K562 (cell line): ENCODE data around the gene ADGRF1.

ENCODE experiments used
- FOXK2 ChIP-seq, 2 experiments: fragments of 450-650 bp; IDR thresholded peaks in 1 of 2; conservative IDR thresholded peaks in 1 of 2; 2 replicates each; pipeline ENCODE4 v1.6.1; 2016; ENCODE audit warnings: low read depth in 2 of 2, mild to moderate bottlenecking in 1 of 2
- MAZ ChIP-seq, 2 experiments: fragments of 450-650 bp in 1 of 2; sonication (generic) in 1 of 2; formaldehyde crosslinking; IDR thresholded peaks in 1 of 2; conservative IDR thresholded peaks in 1 of 2; 2 replicates each; pipeline versions ENCODE4 v1.4.0 to v1.5.0; 2020; ENCODE audit warnings: mild to moderate bottlenecking in 1 of 2, missing genetic modification reagents in 1 of 2
- NR2C1 ChIP-seq, 2 experiments: fragments of 450-650 bp; IDR thresholded peaks; 2 replicates each; pipeline ENCODE4 v1.6.1; 2017; ENCODE audit warnings: mild to moderate bottlenecking in 2 of 2, antibody characterized with exemption in 1 of 2, inconsistent platforms in 1 of 2, missing compliant biosample characterization in 1 of 2, missing genetic modification characterization in 1 of 2
- SMAD3 ChIP-seq: fragments of 450-650 bp; formaldehyde crosslinking; conservative IDR thresholded peaks from 2 replicates; pipeline ENCODE4 v1.4.0; 2020; ENCODE audit warnings: mild to moderate bottlenecking
- TF ChIP-seq, protein P1 (sequence below), 2 experiments: fragments of 450-650 bp in 1 of 2; sonication (generic) in 1 of 2; formaldehyde crosslinking; conservative IDR thresholded peaks; 2 replicates each; pipeline versions ENCODE4 v1.4.0 to v1.8.1; 2020 to 2022; ENCODE audit warnings: mild to moderate bottlenecking in 1 of 2, missing genetic modification reagents in 1 of 2
- TF ChIP-seq, protein P2 (sequence below), 3 experiments: IDR thresholded peaks in 2 of 3; conservative IDR thresholded peaks in 1 of 3; 2 replicates each; pipeline ENCODE4 v1.5.1; 2011 to 2012; ENCODE audit warnings: low read length in 3 of 3, mild to moderate bottlenecking in 3 of 3, control low read depth in 2 of 3, improper control_type of control experiment in 1 of 3, inconsistent platforms in 1 of 3, low read depth in 1 of 3, mixed read lengths in 1 of 3, moderate library complexity in 1 of 3; ENCODE audit not compliant: insufficient read depth in 2 of 3

DNA sequence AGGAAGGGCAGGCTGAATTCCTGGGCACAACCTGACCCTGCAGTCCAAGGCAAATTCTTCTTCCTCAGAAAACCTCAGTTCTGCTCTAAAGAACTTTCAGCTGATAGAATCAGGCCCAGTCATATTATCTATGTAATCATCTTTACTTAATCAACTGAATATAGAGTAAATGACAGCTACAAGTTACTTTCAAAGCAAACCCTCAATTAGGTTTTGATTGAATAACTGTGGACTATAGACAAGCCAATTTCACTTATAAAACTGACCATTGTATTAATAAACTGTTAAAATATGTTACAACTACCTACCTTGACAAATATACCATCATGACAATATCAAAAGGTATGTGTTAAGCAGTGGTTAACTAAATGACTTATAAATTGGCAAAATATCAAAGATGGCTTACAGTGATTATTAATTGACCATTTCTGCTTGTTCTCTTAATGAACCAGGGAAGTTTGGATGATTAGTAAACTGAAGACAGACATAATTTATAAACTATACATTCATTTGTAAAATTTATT is 74.2 kb downstream of the ADGRF1 start:
- TF ChIP-seq MAZ (CRISPR knock-in tag; conservative IDR thresholded peaks at IDR 0.05 in 1 of 2, IDR thresholded peaks at IDR 0.05 in 1 of 2) (no peak), FOXK2 (conservative IDR thresholded peaks at IDR 0.05 in 1 of 2, IDR thresholded peaks at IDR 0.05 in 1 of 2; ENCODE audit: low read depth in 2 of 2) (no peak), NR2C1 (IDR thresholded peaks at IDR 0.05) (no peak), NR2C1 (tag; IDR thresholded peaks at IDR 0.05) (no peak), SMAD3 (CRISPR knock-in tag) (no peak)
- TF ChIP-seq, protein P1, sequence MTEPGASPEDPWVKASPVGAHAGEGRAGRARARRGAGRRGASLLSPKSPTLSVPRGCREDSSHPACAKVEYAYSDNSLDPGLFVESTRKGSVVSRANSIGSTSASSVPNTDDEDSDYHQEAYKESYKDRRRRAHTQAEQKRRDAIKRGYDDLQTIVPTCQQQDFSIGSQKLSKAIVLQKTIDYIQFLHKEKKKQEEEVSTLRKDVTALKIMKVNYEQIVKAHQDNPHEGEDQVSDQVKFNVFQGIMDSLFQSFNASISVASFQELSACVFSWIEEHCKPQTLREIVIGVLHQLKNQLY (CRISPR knock-in tag; conservative IDR thresholded peaks at IDR 0.05): no peak
- TF ChIP-seq, protein P2, sequence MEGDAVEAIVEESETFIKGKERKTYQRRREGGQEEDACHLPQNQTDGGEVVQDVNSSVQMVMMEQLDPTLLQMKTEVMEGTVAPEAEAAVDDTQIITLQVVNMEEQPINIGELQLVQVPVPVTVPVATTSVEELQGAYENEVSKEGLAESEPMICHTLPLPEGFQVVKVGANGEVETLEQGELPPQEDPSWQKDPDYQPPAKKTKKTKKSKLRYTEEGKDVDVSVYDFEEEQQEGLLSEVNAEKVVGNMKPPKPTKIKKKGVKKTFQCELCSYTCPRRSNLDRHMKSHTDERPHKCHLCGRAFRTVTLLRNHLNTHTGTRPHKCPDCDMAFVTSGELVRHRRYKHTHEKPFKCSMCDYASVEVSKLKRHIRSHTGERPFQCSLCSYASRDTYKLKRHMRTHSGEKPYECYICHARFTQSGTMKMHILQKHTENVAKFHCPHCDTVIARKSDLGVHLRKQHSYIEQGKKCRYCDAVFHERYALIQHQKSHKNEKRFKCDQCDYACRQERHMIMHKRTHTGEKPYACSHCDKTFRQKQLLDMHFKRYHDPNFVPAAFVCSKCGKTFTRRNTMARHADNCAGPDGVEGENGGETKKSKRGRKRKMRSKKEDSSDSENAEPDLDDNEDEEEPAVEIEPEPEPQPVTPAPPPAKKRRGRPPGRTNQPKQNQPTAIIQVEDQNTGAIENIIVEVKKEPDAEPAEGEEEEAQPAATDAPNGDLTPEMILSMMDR (IDR thresholded peaks at IDR 0.05 in 2 of 3, conservative IDR thresholded peaks at IDR 0.05 in 1 of 3; ENCODE audit: insufficient read depth in 2 of 3, low read depth in 1 of 3, low read length in 3 of 3): no peak
